AG10803 (cell line): ENCODE data around the gene NKRF.

ENCODE experiments used
- DNase-seq: peaks from one replicate; pipeline ENCODE4 v3.0.0; 2010; ENCODE audit warnings: low read depth
- H3K4me3 ChIP-seq: 2 replicates; pipeline ENCODE4 v1.5.1; 2011; ENCODE audit warnings: mild to moderate bottlenecking, low read length, control low read depth
- TF ChIP-seq, protein P1 (sequence below): conservative IDR thresholded peaks from 2 replicates; pipeline ENCODE4 v1.5.1; 2011; ENCODE audit warnings: mild to moderate bottlenecking, low read length, control low read depth, inconsistent platforms

Gene NKRF

DNA sequence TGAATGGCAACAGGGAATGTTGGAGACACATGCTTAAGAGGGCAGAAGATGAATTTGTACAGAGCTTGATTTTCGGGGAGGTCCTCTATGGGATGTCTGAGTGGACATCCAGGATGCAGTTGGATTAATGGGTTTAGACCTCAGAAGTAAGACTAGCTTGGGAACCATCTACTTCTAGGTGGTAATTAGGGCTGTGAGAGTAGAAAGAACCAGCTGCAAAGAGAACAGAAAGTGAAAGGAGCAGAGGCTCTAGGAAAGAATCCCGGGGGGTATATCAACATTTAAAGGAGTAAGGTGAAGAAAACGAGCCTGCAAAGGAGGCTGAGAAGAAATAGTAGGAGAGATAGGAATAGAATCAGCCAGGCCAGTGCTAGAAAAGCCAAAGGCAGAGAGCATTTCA, 29.0 kb upstream of the NKRF start:
- no peak for DNase-seq
- no peak overlapping the region for H3K4me3 ChIP-seq
- TF ChIP-seq, protein P1, sequence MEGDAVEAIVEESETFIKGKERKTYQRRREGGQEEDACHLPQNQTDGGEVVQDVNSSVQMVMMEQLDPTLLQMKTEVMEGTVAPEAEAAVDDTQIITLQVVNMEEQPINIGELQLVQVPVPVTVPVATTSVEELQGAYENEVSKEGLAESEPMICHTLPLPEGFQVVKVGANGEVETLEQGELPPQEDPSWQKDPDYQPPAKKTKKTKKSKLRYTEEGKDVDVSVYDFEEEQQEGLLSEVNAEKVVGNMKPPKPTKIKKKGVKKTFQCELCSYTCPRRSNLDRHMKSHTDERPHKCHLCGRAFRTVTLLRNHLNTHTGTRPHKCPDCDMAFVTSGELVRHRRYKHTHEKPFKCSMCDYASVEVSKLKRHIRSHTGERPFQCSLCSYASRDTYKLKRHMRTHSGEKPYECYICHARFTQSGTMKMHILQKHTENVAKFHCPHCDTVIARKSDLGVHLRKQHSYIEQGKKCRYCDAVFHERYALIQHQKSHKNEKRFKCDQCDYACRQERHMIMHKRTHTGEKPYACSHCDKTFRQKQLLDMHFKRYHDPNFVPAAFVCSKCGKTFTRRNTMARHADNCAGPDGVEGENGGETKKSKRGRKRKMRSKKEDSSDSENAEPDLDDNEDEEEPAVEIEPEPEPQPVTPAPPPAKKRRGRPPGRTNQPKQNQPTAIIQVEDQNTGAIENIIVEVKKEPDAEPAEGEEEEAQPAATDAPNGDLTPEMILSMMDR = no peak

DNA sequence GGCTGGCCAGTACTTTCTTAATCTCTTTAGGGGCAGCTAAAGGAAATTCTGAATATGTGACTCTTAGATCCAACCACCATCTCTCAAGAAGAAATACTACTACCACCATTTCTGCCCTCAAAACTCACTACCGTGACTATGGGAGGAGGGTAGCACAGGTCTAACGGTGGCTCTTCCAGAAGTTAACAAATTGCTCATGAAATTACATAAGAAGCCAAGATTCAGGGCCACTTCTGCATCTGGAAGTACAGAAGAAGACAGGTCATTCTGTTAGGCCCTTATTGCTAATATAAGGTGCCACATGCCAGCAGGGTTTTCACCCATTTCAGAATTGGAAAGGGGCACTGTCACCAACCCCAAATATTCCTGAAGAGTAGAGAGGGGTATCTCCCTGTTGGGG, 19.6 kb upstream of the NKRF start:
- DNase-seq = no peak
- H3K4me3 ChIP-seq = no peak overlapping the region
- TF ChIP-seq, protein P1 = no peak

DNA sequence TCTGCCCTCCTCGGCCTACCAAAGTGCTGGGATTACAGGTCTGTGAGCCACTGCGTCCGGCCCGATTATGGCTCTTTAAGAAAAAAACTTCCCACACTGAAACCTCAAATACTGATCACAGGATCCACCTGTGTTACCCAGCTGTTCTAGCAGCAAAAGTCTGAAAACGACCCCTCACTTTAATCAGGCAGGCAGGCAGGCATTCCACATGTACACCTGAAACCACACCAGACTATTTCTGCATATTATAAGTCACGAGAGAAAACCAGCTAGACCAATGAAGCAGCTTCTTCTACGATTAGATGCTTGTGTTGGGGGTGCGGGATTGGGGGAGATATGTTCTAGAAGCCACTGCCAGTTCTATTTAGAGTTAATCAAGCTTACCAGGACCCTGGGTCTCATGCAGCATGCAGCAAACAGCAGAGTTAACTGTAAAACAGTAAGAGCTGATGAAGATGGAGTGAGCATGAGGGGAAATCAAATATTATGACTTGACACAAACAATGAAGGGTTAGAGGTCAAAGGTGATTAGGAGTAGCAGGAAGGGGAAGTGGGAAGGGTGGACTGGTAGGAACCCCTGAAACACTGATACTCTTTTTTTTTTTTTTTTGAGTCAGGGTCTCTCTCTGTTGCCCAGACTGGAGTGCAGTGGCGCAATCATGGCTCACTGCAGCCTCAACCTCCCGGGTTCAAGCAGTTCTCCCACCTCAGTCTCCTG, 18.9 kb upstream of the NKRF start:
- TF ChIP-seq, protein P1 = no peak
- H3K4me3 ChIP-seq = no peak overlapping the region
- DNase-seq = no peak

DNA sequence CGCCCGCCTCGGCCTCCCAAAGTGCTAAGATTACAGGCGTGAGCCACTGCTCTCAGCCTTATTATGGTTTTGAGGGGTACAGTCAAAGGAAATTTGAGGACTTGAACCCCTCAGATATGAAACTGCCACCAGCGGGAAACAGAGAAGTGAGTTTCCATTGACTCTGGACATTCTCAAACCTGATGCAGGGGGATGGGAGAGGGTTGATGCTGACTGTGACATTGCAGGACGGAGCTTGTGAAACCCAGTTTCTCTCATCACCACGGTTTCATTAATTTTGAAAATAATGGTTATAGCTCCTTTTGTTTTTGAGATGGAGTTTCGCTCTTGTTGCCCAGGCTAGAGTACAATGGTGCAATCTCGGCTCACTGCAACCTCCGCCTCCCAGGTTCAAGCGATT, 18.2 kb upstream of the NKRF start:
- TF ChIP-seq, protein P1 = no peak
- DNase-seq = no peak

DNA sequence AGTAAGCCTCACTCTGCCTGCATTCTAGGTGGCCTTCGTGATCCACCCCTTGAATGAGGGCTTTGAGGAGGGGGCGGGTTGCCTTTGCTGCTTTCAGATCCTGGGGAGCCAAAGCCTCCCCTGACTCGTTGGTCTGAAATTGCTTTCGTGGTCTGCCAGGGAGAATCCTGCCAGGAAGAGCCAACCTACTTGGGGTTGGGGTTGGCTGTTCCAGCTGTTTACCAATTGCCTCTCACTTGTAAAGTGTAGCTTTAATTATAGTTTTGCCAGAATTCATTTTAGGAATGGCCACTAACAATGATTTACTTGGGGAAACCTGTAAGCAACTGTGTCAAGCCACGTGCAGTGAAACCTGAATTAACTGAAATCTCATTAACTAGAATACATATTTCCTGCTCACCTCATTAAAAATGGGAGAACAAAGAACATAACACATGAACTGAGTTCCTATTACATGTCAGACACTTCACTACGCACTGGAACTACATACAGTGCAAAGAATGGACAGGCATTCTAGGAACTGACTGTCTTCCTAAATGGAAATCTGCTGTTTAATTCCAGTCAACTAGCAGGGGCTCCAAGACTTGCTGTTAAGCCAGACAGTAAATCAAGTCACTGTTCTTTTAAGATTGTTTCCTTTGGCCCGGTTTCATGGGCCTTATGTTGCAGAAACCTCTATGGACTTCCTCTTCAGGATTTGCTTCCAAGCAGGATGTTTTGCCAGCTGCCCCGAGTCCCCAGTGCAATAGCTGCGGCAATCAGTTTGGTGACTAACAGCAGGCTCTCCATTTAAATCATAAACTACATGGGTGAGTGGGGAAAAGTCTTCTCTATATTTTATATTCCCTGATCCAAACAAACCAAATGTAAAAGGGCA, 16.4 kb upstream of the NKRF start:
- DNase-seq = peak; percentile 71
- no peak overlapping the region for H3K4me3 ChIP-seq
- TF ChIP-seq, protein P1 = no peak

More for the DNA sequence above, 18.2 kb upstream of the NKRF start:
- H3K4me3 ChIP-seq = no peak overlapping the region

DNA sequence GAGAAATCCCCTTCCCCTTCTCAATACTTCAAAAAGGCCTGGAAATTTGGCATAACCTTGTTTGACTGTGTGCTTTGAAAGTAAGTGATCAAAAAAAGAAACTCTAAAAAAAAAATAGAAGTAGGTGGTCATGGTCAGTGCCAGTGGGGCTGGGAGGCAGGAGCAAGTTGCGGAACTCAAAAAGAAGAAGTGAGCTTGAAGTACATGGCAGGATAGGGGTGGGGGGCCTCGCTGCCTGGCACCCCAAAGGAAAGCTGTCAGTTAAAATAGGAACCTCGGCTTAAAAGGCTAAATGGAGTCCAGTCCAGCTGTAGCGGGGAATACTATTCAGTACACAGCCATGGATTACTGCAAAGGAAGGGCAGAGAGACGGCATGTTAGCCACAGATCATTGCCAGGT, 12.2 kb upstream of the NKRF start:
- no peak for DNase-seq
- H3K4me3 ChIP-seq = no peak overlapping the region
- TF ChIP-seq, protein P1 = no peak
